HG03280 (cell line): ENCODE data around the gene AXL.
"Not testable (repeated sequence)": the region's sequence is repeated elsewhere in the genome, so short reads cannot be mapped to it uniquely, and the experiment has no call there.

ENCODE experiments used
- ATAC-seq: cut with Tn5 transposase; IDR thresholded peaks from one replicate; pipeline ENCODE4 v1.9.1; 2021; ENCODE audit warnings: mild to moderate bottlenecking, moderate library complexity; ENCODE audit not compliant: unreplicated experiment

Gene AXL

DNA sequence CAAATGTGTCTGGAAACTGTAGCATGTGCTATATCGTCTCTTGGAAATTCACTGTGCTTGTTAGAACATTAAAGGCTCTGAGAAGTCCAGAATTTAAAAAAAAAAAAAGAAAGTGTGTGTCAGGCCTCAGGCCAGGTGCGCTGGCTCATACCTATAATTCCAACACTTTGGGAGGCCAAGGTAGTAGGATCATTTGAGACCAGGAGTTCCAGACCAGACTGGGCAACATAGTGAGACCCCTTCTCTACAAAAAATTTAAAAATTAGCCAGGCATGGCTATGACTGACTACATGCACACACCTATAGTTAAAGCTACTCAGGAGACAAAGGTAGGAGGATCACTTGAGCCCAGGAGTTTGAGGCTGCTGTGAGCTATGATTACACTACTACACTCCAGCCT, 50.0 kb downstream of the AXL start:
- ATAC-seq, result no peak

DNA sequence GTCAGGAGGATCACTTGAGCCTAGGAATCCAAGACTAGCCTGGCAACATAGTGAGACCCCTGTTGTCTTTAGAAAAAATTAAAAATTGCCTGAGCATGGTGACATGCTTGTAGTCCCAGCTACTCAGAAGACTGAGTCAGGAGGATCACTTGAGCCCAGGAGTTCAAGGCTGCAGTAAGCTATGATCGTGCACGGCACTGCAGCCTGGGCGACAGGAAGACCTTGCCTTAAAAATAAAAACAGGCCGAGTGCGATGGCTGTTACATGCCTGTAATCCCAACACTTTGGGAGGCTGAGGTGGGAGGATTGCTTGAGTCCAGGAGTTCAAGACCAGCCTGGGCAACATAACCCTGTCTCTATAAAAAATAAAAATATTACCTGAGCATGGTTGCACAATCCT, 50.5 kb downstream of the AXL start:
- ATAC-seq, result no peak

DNA sequence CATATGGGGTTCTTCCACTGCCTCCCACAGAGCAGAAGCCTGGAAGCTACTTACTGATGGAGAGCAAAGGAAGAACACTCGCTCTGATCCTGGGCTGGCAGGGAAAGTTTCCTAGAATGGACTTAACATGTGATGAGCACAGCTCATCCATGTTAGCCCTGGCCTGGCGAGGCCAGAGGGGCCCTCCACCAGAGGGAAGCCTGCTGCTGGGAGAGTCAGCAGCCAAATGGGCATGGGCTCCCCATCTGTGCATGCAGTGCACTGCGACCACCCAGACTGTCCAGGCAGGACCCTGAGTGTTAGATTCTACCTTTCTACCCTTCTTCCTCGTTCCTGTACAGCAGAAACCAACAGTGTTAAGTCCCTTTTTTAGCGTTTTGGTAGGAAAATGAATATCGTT, 54.1 kb downstream of the AXL start:
- ATAC-seq, result no peak

DNA sequence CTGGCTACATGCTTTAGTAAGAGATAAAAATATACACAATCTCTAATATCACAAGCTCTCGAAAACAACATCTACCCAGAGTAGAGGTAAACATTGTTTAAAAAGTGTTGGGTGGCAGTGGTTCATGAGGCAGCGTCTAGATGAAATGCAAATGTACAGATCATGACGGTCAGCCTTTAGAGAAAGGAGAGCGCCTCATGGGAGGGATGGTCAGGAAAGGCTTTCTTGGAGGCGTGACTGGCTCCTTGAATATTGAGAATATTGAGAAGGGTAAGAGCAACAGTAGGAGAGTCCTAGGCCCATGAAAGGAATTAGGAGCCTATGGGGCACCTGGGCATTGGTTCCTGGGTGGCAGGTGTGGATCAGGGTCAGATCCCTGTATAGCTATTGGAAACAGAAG, 55.8 kb downstream of the AXL start:
- no peak for ATAC-seq

DNA sequence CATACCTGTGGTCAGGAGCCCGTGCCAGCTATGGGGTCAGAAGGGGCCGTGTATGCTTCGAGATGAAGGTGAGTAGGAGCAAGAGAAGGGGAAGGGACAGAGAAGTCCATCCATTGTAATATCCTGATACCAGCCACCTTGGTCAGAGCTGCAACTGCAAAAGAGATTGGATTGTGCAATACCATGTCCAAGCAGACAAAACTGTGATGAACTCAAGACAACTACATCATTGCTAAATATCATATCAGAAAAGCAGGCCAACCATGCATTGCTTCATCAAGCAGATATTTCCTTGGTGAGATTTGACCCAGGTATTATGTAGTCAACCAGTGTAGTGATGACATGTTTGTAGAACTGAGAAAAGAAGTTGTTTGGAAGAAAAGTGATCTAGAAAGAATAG, 57.2 kb downstream of the AXL start:
- ATAC-seq, result no peak

DNA sequence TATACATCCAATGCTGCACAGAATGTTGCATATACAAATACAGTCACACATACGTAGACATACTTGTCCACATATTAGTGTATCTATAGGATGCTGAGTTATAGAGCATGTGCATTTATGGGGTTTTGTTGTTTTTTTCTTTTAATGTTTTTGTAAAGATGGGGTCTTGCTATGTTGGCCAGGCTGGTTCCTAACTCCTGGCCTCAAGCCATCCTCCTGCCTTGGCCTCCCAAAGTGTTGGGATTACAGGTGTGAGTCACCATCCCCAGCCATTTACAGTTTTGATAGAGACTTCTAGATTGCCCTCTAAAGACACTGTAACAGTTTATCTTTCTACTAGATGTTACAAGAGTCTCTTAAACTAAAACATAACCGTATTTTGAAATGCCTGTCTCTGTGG, 59.5 kb downstream of the AXL start:
- ATAC-seq, result no peak

DNA sequence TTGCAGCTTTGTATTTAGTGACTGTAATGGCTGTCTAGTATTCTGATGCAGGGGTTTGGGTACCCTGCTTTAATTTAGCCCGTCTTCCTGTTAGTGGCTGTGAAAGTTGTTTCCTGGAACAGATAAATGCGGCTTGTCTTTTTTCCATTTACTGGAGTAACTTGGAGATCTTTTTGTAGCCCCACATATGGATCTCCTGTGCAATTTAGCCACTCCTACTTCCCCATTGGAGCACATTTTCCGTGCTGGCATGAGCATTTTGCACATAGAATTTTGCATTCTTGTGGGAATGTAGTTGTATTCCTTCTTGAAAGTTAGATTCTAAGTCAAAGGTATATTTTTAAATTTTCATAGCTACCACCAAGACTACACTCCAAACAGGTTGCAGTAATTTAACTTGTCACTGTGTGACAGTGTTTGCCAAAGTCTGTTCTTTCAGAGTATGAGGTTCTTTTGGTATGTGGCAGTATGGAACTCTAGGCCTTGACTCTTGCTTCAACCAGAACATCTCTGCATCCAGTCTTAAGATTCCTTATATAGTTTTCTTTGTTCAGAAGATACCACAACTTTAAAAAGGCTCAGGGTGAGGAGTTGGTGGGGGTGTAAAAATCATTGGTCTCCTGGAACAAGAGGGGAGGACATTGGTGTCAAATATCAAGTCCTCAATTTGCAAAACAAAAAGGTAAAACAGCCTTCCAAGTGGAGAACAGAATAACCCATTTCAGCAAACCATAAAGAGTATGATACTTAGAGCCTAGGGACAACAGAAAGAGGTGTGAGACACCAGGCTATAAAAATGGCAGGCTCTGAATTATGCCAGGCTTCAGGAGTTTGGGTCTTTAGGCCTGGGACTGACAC, 69.9 kb downstream of the AXL start:
- ATAC-seq, result no peak

DNA sequence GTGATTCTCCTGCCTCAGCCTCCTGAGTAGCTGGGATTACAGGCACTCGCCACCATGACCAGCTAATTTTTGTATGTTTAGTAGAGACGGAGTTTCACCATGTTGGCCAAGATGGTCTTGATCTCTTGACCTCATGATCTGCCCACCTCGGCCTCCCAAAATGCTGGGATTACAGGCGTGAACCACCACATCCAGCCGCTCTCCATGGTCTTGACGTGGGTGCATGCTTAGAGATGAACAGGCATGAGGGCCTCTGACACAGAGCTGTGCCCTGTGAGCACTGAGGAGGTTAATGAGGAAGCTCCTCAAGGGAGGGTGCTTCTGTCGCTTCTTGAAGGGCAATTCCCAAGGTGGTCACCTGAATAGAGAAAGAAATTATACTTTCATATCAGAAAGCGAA, 70.8 kb downstream of the AXL start:
- not testable (repeated sequence) for ATAC-seq

DNA sequence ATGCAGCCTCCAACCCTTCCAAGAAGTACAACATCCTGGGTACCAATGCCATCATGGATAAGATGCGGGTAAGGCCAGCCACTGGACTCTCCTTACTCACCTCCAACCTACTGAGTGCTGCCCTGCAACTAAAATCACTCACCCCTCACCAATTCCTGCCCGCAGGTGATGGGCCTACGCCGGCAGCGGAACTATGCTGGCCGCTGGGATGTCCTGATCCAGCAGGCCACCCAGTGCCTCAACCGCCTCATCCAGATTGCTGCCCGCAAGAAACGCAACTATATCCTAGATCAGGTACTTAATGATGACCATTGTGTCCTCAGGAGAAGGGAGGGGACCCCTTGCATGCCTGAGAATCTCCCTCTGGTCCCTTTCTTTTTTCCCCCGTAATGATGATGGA, 75.4 kb downstream of the AXL start:
- ATAC-seq, result no peak

DNA sequence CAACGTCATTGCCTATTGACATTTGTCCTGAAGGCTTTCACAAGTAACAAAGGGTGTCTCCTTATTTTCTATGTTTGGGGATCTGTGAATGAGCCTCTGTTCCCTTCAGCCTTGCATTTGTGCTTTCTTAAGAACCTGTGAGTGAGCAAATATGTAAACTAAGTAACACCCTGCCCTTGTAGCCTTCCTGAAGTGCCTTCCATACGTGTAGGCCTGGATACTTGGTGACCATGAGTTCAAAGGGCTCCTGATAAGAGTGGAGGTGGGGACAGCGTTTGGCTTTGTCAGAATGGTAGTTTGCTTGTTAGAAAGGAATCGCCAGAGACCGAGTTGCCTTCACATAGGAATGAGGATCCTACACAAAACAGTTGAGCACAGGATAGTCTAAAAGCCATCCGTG, 76.5 kb downstream of the AXL start:
- ATAC-seq, result no peak

DNA sequence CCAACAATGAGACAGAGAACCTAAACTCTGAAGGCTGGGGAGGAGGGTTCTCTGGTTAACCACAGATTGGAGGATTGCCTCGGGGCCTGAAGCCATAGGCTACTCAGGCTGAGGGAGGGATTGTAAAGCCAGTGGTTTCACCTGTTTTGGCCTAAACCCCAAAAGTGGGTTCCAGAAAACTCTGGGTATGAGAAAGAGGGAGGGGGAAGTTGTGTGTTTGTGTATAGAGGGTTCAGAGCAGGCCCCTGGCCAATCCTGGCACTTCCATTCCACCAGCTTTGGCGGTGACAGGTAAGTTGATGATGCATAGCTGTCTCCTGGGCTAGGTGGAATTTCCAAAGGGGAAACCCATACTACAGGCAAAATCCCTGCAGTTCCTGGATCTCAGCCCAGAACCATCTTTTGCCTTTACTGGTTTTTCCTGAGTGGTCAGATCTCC, 77.4 kb downstream of the AXL start:
- ATAC-seq, result no peak

DNA sequence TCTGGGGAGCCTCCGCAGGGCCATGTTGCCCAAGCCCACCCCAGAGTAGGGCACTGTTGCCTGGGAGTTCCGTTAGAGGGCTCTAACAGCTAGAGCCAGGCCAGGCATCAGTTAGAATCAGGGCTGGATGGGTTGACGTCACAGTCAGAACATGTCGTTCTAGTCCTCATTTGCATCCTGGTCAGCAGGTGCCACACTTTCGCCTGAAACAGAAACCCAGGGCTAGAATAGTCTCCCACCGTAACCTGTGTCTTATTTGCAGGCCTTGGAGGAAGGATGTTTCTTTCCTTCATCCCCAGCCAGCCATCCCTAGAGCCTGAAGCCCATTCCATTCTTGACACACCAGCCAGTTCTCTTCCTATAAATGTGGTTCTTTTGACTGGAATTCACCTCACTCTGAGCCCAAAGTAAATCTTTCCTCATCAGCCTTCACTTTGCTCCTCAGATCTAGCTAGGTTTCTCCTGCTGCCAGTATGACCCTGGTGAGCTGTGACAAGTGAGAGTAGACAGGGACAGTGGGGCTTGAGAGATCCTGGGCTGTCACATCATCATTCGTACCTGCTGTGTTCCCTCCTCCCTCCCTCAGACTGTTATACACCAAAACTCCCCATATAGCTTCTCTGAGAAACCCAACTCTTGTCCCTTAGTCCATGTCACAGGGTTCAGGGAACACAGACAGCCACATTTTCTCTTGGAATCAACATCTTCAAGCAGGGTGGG, 78.8 kb downstream of the AXL start:
- peak; percentile 80 for ATAC-seq

DNA sequence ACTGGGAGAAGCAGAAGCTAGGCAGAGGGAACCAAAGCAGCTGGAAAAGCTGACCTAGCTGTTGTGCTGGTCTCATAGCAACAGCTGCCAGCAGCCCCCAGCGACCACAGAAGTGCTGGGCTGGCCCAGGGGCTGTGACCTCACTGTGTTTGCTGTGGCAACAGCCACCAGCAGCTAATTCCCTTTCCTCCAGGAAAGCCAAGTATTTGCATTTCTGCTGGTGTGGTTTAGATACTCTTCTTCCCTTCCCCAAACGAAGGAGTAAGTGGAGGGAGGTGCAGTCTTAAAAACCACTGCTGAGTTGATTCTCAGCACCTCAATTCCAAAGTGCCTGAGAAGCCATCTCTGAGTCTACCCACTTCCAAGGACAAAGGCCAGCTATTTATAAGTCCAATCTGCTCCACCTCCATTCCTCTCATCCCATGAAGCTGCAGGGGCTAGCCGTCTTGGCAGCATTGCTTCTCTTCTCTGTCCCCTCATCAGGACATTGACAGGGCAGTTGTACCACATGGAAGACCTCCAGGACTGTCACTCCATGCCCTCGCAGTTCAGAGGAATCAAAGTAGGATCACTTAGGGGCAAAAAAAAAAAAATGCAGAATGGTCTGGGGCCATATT, 79.4 kb downstream of the AXL start:
- peak; percentile 27 for ATAC-seq

DNA sequence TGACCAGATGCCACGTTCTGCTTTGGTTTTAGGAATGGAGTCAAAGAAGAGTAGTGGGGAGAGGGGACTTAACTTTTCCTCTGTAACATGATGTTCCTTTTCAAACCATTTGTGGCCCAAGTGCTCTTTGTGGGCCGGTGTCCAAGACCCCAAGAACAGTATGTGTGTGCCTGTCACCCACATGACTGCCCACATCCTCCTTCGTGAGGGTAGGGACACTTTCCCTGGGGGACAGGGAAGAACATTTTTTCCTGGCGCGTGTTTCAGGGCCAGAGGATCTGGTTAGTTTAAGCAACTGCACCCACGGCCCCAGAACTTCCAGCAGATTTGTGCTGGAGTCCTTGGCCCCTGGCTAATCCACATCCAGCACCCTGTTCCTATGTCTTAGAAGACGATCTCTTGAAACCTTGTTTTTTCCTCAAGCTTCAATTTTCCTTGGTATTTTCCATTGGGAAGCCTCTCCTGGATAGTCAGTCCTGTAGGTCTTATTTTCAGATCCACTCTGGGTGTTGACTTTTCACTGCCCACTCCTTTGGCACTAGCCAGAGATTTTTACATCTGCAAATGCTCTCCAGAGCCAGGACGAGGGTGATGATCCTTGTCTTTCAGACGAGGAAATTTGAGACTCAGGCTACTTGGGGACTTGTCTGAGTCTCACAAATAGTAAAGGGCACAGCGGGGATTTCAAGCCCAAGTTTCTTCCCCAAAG, 80.2 kb downstream of the AXL start:
- ATAC-seq, result no peak

DNA sequence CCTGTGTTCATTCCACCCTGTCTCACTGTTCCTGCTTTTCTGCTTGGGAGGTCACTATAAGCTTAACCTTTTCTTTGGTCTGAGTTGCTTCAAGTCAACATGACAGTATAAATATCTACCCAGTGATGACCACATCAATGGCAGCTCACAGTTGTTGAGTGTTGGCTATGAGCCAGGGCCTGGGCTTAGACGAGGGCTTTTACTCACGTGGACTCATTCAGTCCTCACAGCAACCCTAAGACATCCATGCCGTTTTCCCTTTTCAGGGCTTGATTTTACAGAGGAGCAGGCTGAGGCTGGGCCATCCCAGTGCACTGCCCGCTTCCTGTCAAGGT, 80.7 kb downstream of the AXL start:
- no peak for ATAC-seq

DNA sequence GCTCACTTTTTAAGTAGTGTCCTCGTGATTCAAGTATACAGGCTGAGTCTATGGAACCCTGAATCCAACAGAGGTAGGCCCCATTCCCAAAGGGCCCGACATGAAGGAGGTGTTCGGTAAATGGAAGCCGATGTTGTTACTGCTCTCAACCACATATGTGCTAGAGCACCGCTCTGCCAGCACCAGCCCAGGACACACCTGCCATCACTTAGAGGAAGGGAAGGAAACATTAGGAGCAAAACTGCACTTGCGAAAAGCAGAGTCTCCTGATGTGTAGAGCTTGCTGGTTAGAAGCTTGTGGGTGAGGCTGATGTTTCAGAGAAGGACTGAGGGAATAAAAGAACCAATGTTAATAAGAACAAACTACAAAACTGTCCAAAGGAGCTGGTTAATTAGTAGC, 81.5 kb downstream of the AXL start:
- no peak for ATAC-seq

DNA sequence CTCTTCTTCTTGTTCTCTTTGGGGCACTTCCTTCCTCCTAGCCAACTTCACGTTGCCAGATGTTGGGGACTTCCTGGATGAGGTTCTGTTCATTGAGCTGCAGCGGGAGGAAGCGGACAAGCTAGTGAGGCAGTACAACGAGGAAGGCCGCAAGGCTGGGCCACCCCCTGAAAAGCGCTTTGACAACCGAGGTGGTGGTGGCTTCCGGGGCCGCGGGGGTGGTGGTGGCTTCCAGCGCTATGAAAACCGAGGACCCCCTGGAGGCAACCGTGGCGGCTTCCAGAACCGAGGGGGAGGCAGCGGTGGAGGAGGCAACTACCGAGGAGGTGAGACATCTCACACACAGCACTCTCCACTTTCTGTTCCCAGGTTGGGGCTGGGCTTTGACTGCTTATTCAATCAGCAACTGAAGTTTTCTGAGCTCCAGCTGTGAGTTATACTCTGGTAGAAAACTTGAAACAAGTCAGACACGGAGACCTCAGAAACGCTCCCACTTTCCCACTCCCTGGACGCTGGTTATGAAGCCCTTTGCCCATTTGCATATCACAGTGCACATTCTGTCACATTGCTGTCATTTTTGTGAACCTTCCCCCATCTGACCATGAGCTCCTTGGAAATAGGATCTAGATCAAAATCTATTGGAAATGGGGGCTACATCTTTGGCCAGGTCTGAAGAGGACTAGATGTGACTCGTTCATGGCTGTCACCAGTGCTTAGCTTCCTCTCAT, 83.8 kb downstream of the AXL start:
- no peak for ATAC-seq

DNA sequence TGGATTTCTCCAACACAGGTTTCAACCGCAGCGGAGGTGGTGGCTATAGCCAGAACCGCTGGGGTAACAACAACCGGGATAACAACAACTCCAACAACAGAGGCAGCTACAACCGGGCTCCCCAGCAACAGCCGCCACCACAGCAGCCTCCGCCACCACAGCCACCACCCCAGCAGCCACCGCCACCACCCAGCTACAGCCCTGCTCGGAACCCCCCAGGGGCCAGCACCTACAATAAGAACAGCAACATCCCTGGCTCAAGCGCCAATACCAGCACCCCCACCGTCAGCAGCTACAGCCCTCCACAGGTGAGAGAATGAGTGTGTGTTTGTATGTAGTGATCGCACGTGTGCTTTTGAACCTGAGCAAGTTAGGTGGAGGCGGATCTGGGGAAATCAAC, 84.9 kb downstream of the AXL start:
- ATAC-seq, result no peak

DNA sequence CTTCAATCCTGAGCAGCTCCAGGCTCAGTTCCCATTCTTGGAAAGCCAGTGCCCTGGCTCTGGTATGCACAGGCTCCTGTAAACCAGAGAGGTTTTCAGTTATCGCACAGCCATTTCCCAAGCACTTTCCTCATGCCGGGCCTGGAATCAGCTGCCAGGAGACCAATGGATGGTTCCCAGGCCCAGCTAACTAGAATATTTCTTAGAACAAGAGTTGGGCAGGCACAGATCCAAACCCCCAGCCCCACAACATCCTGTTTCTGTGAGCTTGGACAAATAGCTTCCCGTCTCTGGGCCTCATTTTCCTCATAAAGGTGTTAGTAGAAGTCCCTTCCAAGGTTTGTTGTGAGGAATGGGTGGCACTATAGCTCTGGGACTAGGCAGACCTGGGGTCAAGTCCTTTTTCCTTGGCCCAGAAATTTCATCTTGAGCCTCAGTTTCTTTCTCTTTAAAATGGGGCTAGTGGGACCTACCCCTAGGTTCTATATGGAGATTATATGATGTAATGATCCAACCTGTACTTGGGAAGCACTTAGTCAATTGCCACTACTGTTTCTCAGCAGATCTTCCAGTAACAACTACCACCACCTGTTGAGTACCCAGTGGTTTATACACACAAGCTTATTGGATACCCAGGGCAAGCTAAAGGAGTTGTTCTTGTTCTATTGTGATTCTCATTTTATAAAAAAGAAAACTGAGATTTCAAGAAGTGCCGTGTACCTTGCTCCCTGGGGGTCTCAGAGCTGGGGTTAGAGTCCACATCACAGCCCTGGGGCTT, 85.9 kb downstream of the AXL start:
- no peak for ATAC-seq
